Neuron (in vitro differentiated cells): Measurements from ENCODE around the gene STRBP.
"Not testable (repeated sequence)": the region's sequence is repeated elsewhere in the genome, so short reads cannot be mapped to it uniquely, and the experiment has no call there.

Source experiments
- H2AFZ ChIP-seq: one replicate; pipeline ENCODE4 v1.6.1; 2013; ENCODE audit warnings: low read depth, mild to moderate bottlenecking, inconsistent platforms, low read length, moderate library complexity
- H3K27me3 ChIP-seq: one replicate; pipeline ENCODE4 v1.6.1; 2013; ENCODE audit warnings: low read length; ENCODE audit not compliant: insufficient read depth
- H3K36me3 ChIP-seq: one replicate; pipeline ENCODE4 v1.6.1; 2013; ENCODE audit warnings: low read length; ENCODE audit not compliant: insufficient read depth
- H3K4me1 ChIP-seq: one replicate; pipeline ENCODE4 v1.6.1; 2013; ENCODE audit warnings: low read length; ENCODE audit not compliant: insufficient read depth
- H3K4me3 ChIP-seq: 2 replicates; pipeline ENCODE4 v1.5.1; 2013; ENCODE audit warnings: mild to moderate bottlenecking, low read length, moderate library complexity
- H3K9me3 ChIP-seq: one replicate; pipeline ENCODE4 v1.6.1; 2013; ENCODE audit warnings: low read length

STRBP gene

GRCh38 chr9:123231421-123231820 is 37.0 kb downstream of the STRBP start:
- no peaks in the 10 kb centered on the region for H3K27me3 ChIP-seq
- no peaks in the 10 kb centered on the region for H3K9me3 ChIP-seq

GRCh38 chr9:123228967-123229366 is 39.4 kb downstream of the STRBP start:
- H2AFZ ChIP-seq, result no peak overlapping the region
- no peaks in the 10 kb centered on the region for H3K4me1 ChIP-seq
- H3K4me3 ChIP-seq, result no peak overlapping the region
- H3K27me3 ChIP-seq, result no peaks in the 10 kb centered on the region
- H3K9me3 ChIP-seq, result no peaks in the 10 kb centered on the region
- no peaks in the 10 kb centered on the region for H3K36me3 ChIP-seq

More at GRCh38 chr9:123231421-123231820, 37.0 kb downstream of the STRBP start:
- Histone ChIP-seq H3K36me3 (no peaks in the 10 kb centered on the region), H3K4me3 (no peak overlapping the region), H2AFZ (no peak overlapping the region), H3K4me1 (no peaks in the 10 kb centered on the region)

- H3K4me3 ChIP-seq, result no peak overlapping the region
- H3K4me1 ChIP-seq, result no peaks in the 10 kb centered on the region
- no peaks in the 10 kb centered on the region for H3K36me3 ChIP-seq
- H3K27me3 ChIP-seq, result no peaks in the 10 kb centered on the region
- no peaks in the 10 kb centered on the region for H3K9me3 ChIP-seq
- no peak overlapping the region for H2AFZ ChIP-seq
Measured at GRCh38 chr9:123225995-123226394, 42.4 kb downstream of the STRBP start.

GRCh38 chr9:123225374-123225813 is 43.0 kb downstream of the STRBP start:
- Histone ChIP-seq H3K36me3 (no peaks in the 10 kb centered on the region), H3K9me3 (no peaks in the 10 kb centered on the region), H3K4me1 (no peaks in the 10 kb centered on the region), H3K27me3 (no peaks in the 10 kb centered on the region), H3K4me3 (no peak overlapping the region), H2AFZ (no peak overlapping the region)

- Histone ChIP-seq H3K36me3 (no peaks in the 10 kb centered on the region), H3K4me3 (no peak overlapping the region), H2AFZ (no peak overlapping the region), H3K27me3 (no peaks in the 10 kb centered on the region), H3K9me3 (no peaks in the 10 kb centered on the region), H3K4me1 (no peaks in the 10 kb centered on the region)
Measured at GRCh38 chr9:123220127-123220526, 48.3 kb downstream of the STRBP start.

- no peaks in the 10 kb centered on the region for H3K27me3 ChIP-seq
- no peaks in the 10 kb centered on the region for H3K9me3 ChIP-seq
- no peak overlapping the region for H2AFZ ChIP-seq
- no peak overlapping the region for H3K4me3 ChIP-seq
- no peaks in the 10 kb centered on the region for H3K4me1 ChIP-seq
- H3K36me3 ChIP-seq, result no peaks in the 10 kb centered on the region
Measured at GRCh38 chr9:123218831-123219230, 49.6 kb downstream of the STRBP start.

GRCh38 chr9:123217128-123217654 is 51.2 kb downstream of the STRBP start:
- no peak overlapping the region for H2AFZ ChIP-seq
- no peaks in the 10 kb centered on the region for H3K36me3 ChIP-seq
- H3K4me1 ChIP-seq, result no peaks in the 10 kb centered on the region

GRCh38 chr9:123216251-123216797 is 52.1 kb downstream of the STRBP start:
- Histone ChIP-seq H3K27me3 (no peaks in the 10 kb centered on the region), H3K4me1 (no peaks in the 10 kb centered on the region), H3K36me3 (no peaks in the 10 kb centered on the region), H3K9me3 (no peaks in the 10 kb centered on the region), H3K4me3 (no peak overlapping the region), H2AFZ (no peak overlapping the region)

More at GRCh38 chr9:123217128-123217654, 51.2 kb downstream of the STRBP start:
- H3K9me3 ChIP-seq, result no peaks in the 10 kb centered on the region
- no peak overlapping the region for H3K4me3 ChIP-seq
- no peaks in the 10 kb centered on the region for H3K27me3 ChIP-seq

- no peak overlapping the region for H2AFZ ChIP-seq
- H3K4me1 ChIP-seq, result no peaks in the 10 kb centered on the region
- no peak overlapping the region for H3K4me3 ChIP-seq
- no peaks in the 10 kb centered on the region for H3K27me3 ChIP-seq
- H3K9me3 ChIP-seq, result no peaks in the 10 kb centered on the region
- no peaks in the 10 kb centered on the region for H3K36me3 ChIP-seq
Measured at GRCh38 chr9:123211081-123211480, 57.3 kb downstream of the STRBP start.

GRCh38 chr9:123208626-123209174 is 59.7 kb downstream of the STRBP start:
- Histone ChIP-seq H3K27me3 (no peaks in the 10 kb centered on the region), H3K4me1 (no peaks in the 10 kb centered on the region), H3K36me3 (no peaks in the 10 kb centered on the region), H3K4me3 (no peak overlapping the region), H3K9me3 (no peaks in the 10 kb centered on the region), H2AFZ (no peak overlapping the region)

GRCh38 chr9:123206065-123206464 is 62.3 kb downstream of the STRBP start:
- H3K4me1 ChIP-seq, result no peaks in the 10 kb centered on the region
- no peak overlapping the region for H3K4me3 ChIP-seq
- no peaks in the 10 kb centered on the region for H3K9me3 ChIP-seq
- H3K27me3 ChIP-seq, result no peaks in the 10 kb centered on the region
- no peaks in the 10 kb centered on the region for H3K36me3 ChIP-seq
- no peak overlapping the region for H2AFZ ChIP-seq

GRCh38 chr9:123201083-123201482 is 67.3 kb downstream of the STRBP start:
- no peaks in the 10 kb centered on the region for H3K27me3 ChIP-seq
- no peak overlapping the region for H2AFZ ChIP-seq
- no peaks in the 10 kb centered on the region for H3K4me1 ChIP-seq
- no peak overlapping the region for H3K4me3 ChIP-seq
- no peaks in the 10 kb centered on the region for H3K36me3 ChIP-seq
- H3K9me3 ChIP-seq, result no peaks in the 10 kb centered on the region

- H3K9me3 ChIP-seq, H3K4me1 ChIP-seq, H3K4me3 ChIP-seq, H2AFZ ChIP-seq, H3K27me3 ChIP-seq, H3K36me3 ChIP-seq: not testable (repeated sequence)
Measured at GRCh38 chr9:123200469-123200868, 67.9 kb downstream of the STRBP start.

- no peaks in the 10 kb centered on the region for H3K9me3 ChIP-seq
- no peaks in the 10 kb centered on the region for H3K27me3 ChIP-seq
- no peak overlapping the region for H3K4me3 ChIP-seq
- no peaks in the 10 kb centered on the region for H3K36me3 ChIP-seq
- H3K4me1 ChIP-seq, result no peaks in the 10 kb centered on the region
- no peak overlapping the region for H2AFZ ChIP-seq
Measured at GRCh38 chr9:123196124-123196523, 72.3 kb downstream of the STRBP start.
